Upper lobe of right lung (tissue), 1 donor: ENCODE data around the gene MAPK14. TPM values are rescaled to one million over a fixed set of nuclear protein-coding genes. Genes with fewer than 3 reads are reported as not detected.

ENCODE experiments used
- ATAC-seq: fragments of 200-7000 bp; cut with Tn5 transposase; one replicate; pipeline ENCODE4 v1.9.1; 2020; ENCODE audit warnings: mild to moderate bottlenecking, moderate library complexity
- DNase-seq: peaks from one replicate; pipeline ENCODE4 v3.0.0-alpha.2; 2020
- H3K27ac ChIP-seq: fragments of 200-600 bp; one replicate; pipeline ENCODE4 v1.8.0; 2022
- H3K27me3 ChIP-seq: fragments of 200-600 bp; one replicate; pipeline ENCODE4 v1.8.0; 2022; ENCODE audit warnings: mild to moderate bottlenecking
- H3K36me3 ChIP-seq: fragments of 200-600 bp; one replicate; pipeline ENCODE4 v1.8.0; 2022
- H3K4me1 ChIP-seq: fragments of 200-600 bp; one replicate; pipeline ENCODE4 v1.8.0; 2022
- H3K4me3 ChIP-seq: fragments of 200-600 bp; one replicate; pipeline ENCODE4 v1.8.0; 2022; ENCODE audit warnings: mild to moderate bottlenecking
- H3K9me3 ChIP-seq: fragments of 200-600 bp; one replicate; pipeline ENCODE4 v1.8.0; 2022
- intact Hi-C: fragments of 100-400 bp; cut with DNase I; formaldehyde crosslinking; loops from one replicate; pipeline ENCODE4 v1.11.0; 2022
- total RNA-seq: library from RNA; stranded (reverse); fragmentation: NEBNext Ultra II Directional; extraction: Animal tissue kit (Norgen Biotek cat#: 25700); gene quantifications from one replicate; pipeline ENCODE4 v1.2.1, GENCODE V29; 2021
- TF ChIP-seq, protein P1 (sequence below): fragments of 200-600 bp; IDR thresholded peaks from one replicate; pipeline ENCODE4 v1.8.0; 2022; ENCODE audit warnings: antibody characterized with exemption
- donor health status: DM: no; HTN: yes; CAD: no; lungs with severe emphysema.

MAPK14 gene
- total RNA-seq, 1 donor from 2014 or later: 60.6 TPM

DNA sequence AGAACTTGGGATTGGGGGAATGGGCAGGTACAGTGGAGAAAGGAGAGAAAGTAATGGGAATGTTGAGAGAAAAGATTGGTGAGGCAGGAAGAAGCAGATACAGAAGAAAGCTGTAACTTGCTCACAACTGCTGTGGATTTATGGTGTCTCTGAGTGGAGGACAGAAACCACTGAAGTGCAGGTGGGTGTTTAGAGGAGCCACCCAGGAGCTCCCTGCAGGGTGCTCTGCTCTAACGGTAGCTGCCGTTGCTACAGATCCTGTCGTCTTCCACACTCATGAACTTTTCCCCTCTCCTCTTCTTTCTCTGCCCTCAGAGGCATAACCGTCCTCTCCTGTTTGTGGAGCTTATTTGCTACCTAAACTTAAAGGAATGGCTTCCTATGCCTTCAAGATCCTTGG is 75.2 kb downstream of the MAPK14 start:
- ATAC-seq (no peak), DNase-seq (no peak)
- Histone ChIP-seq H3K36me3 (peaks cover 70% of the 10 kb centered on the region), H3K27ac (no peak overlapping the region), H3K4me3 (no peak overlapping the region), H3K4me1 (no peaks in the 10 kb centered on the region), H3K27me3 (no peaks in the 10 kb centered on the region), H3K9me3 (no peaks in the 10 kb centered on the region)
- intact Hi-C loops: no loop called here
- TF ChIP-seq, protein P1, sequence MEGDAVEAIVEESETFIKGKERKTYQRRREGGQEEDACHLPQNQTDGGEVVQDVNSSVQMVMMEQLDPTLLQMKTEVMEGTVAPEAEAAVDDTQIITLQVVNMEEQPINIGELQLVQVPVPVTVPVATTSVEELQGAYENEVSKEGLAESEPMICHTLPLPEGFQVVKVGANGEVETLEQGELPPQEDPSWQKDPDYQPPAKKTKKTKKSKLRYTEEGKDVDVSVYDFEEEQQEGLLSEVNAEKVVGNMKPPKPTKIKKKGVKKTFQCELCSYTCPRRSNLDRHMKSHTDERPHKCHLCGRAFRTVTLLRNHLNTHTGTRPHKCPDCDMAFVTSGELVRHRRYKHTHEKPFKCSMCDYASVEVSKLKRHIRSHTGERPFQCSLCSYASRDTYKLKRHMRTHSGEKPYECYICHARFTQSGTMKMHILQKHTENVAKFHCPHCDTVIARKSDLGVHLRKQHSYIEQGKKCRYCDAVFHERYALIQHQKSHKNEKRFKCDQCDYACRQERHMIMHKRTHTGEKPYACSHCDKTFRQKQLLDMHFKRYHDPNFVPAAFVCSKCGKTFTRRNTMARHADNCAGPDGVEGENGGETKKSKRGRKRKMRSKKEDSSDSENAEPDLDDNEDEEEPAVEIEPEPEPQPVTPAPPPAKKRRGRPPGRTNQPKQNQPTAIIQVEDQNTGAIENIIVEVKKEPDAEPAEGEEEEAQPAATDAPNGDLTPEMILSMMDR: no peak

DNA sequence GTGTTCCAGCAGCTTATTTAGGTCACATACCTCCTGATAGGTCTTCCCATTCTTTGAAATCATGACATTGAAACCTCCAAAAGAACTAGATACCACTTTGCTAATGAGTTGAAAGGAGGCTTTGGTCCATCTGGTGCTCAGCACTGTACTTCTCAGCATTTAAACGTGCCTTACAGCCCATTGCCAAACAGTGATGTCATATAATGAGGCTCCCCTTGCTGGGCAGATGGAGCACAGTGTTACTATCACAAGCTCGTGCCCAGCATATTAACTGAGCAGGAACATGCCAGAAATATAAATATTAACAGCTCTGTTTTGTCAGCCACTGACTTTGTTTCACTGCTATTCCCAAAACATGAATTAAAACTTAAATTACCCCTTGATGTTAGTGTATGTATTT is 77.2 kb downstream of the MAPK14 start:
- no peaks in the 10 kb centered on the region for H3K4me1 ChIP-seq
- H3K27ac ChIP-seq: no peak overlapping the region
- ATAC-seq (no peak), DNase-seq (no peak)
- no peaks in the 10 kb centered on the region for H3K27me3 ChIP-seq
- TF ChIP-seq, protein P1: no peak
- H3K9me3 ChIP-seq: no peaks in the 10 kb centered on the region
- H3K4me3 ChIP-seq: no peak overlapping the region
- intact Hi-C loops: no loop called here
- peaks cover 88% of the 10 kb centered on the region for H3K36me3 ChIP-seq

DNA sequence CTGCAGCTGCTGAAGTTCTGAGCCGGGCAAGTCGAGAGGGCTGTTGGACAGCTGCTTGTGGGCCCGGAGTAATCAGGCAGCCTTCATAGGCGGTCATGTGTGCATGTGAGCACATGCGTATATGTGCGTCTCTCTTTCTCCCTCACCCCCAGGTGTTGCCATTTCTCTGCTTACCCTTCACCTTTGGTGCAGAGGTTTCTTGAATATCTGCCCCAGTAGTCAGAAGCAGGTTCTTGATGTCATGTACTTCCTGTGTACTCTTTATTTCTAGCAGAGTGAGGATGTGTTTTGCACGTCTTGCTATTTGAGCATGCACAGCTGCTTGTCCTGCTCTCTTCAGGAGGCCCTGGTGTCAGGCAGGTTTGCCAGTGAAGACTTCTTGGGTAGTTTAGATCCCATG is 81.5 kb downstream of the MAPK14 start:
- H3K9me3 ChIP-seq: no peaks in the 10 kb centered on the region
- H3K36me3 ChIP-seq: peaks cover 83% of the 10 kb centered on the region
- no peak for DNase-seq
- H3K27me3 ChIP-seq: no peaks in the 10 kb centered on the region
- ATAC-seq: no peak
- no peak overlapping the region for H3K27ac ChIP-seq
- no peak overlapping the region for H3K4me3 ChIP-seq
- TF ChIP-seq, protein P1: no peak
- intact Hi-C loops: no loop called here
- no peaks in the 10 kb centered on the region for H3K4me1 ChIP-seq

DNA sequence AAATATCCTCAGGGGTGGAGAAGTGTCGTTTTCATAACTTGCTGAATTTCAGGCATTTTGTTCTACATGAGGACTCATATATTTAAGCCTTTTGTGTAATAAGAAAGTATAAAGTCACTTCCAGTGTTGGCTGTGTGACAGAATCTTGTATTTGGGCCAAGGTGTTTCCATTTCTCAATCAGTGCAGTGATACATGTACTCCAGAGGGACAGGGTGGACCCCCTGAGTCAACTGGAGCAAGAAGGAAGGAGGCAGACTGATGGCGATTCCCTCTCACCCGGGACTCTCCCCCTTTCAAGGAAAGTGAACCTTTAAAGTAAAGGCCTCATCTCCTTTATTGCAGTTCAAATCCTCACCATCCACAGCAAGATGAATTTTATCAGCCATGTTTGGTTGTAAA is 82.4 kb downstream of the MAPK14 start:
- DNase-seq (no peak), ATAC-seq (no peak)
- H3K36me3 ChIP-seq: peaks cover 74% of the 10 kb centered on the region
- no peaks in the 10 kb centered on the region for H3K4me1 ChIP-seq
- TF ChIP-seq, protein P1: no peak
- H3K9me3 ChIP-seq: no peaks in the 10 kb centered on the region
- no peaks in the 10 kb centered on the region for H3K27me3 ChIP-seq
- H3K27ac ChIP-seq: no peak overlapping the region
- H3K4me3 ChIP-seq: no peak overlapping the region
- intact Hi-C loops: no loop called here

DNA sequence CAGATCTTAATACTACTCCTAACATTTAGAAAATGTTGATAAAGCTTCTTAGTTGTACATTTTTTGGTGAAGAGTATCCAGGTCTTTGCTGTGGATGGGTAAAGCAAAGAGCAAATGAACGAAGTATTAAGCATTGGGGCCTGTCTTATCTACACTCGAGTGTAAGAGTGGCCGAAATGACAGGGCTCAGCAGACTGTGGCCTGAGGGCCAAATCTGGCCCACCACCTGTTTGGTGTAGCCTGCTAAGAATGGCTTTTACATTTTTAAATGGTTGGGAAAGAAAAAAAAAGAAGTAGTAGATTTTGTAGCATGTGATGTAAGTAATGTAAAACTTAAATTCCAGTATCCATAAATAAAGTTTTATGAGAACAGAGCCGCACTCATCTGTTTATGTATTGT is 83.3 kb downstream of the MAPK14 start:
- Histone ChIP-seq H3K36me3 (peaks cover 65% of the 10 kb centered on the region), H3K27me3 (no peaks in the 10 kb centered on the region), H3K27ac (no peak overlapping the region), H3K4me1 (no peaks in the 10 kb centered on the region), H3K4me3 (no peak overlapping the region), H3K9me3 (no peaks in the 10 kb centered on the region)
- DNase-seq: no peak
- TF ChIP-seq, protein P1: no peak
- intact Hi-C loops: no loop called here
- no peak for ATAC-seq

DNA sequence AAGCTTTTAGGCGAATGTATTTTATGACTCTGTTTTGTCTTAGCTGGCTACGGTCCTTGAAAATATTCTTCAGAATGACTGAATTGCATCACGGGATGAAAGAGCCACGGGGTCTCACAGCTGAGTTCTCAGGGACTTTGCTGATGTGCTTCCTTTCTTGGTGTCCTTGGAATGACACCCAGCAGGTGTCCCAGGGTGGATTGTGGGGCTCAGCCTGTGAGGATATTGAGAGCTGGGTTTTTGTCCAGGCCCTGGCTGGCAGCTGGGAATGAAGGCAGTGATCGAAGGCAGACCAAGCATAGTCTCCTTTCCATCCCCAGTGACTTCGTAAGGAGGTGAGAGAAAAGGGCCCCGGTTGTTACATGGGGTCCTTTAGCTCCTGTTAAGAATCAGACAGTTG is 83.9 kb downstream of the MAPK14 start:
- no peaks in the 10 kb centered on the region for H3K9me3 ChIP-seq
- H3K4me1 ChIP-seq: no peaks in the 10 kb centered on the region
- no peak overlapping the region for H3K4me3 ChIP-seq
- ATAC-seq (no peak), DNase-seq (no peak)
- no peak overlapping the region for H3K27ac ChIP-seq
- peaks cover 60% of the 10 kb centered on the region for H3K36me3 ChIP-seq
- no peaks in the 10 kb centered on the region for H3K27me3 ChIP-seq
- TF ChIP-seq, protein P1: no peak
- intact Hi-C loops: no loop called here
